ENCODE data around the gene EMX2. TPM values are rescaled to one million over a fixed set of nuclear protein-coding genes. Genes with fewer than 3 reads are reported as not detected.

EMX2 gene
- total RNA-seq, 1 experiment from 2014 or later = 0.05 TPM

GRCh38 chr10:117544711-117545140 is 2.2 kb downstream of the EMX2 start:
- no peak for DNase-seq (ENCODE audit: low spot score)

GRCh38 chr10:117545141-117546019 is 2.8 kb downstream of the EMX2 start:
- DNase-seq (ENCODE audit: low spot score) = no peak

- DNase-seq (ENCODE audit: low spot score) = no peak
These were observed 3.6 kb downstream of the EMX2 start for GRCh38 chr10:117546020-117546580.

- no peak for DNase-seq (ENCODE audit: low spot score)
These were observed 4.1 kb downstream of the EMX2 start for GRCh38 chr10:117546581-117547015.

- no peak for DNase-seq (ENCODE audit: low spot score)
These were observed 4.6 kb downstream of the EMX2 start for GRCh38 chr10:117547016-117547715.

- DNase-seq (ENCODE audit: low spot score) = no peak
These were observed 5.4 kb downstream of the EMX2 start for GRCh38 chr10:117547716-117548668.

- DNase-seq (ENCODE audit: low spot score) = no peak
These were observed 6.6 kb downstream of the EMX2 start for GRCh38 chr10:117549100-117549585.

- no peak for DNase-seq (ENCODE audit: low spot score)
These were observed 7.5 kb downstream of the EMX2 start for GRCh38 chr10:117550076-117550475.

GRCh38 chr10:117550599-117551329 is 8.2 kb downstream of the EMX2 start:
- DNase-seq (ENCODE audit: low spot score) = no peak

GRCh38 chr10:117551330-117552155 is 9.0 kb downstream of the EMX2 start:
- DNase-seq (ENCODE audit: low spot score) = no peak

- no peak for DNase-seq (ENCODE audit: low spot score)
These were observed 9.6 kb downstream of the EMX2 start for GRCh38 chr10:117552156-117552631.

- no peak for DNase-seq (ENCODE audit: low spot score)
These were observed 10.2 kb downstream of the EMX2 start for GRCh38 chr10:117552701-117553141.

GRCh38 chr10:117553142-117553814 is 10.7 kb downstream of the EMX2 start:
- DNase-seq (ENCODE audit: low spot score) = no peak

GRCh38 chr10:117553815-117554172 is 11.2 kb downstream of the EMX2 start:
- no peak for DNase-seq (ENCODE audit: low spot score)

GRCh38 chr10:117554241-117554814 is 11.8 kb downstream of the EMX2 start:
- no peak for DNase-seq (ENCODE audit: low spot score)

- DNase-seq (ENCODE audit: low spot score) = no peak
These were observed 12.5 kb downstream of the EMX2 start for GRCh38 chr10:117555017-117555416.

GRCh38 chr10:117555863-117556262 is 13.3 kb downstream of the EMX2 start:
- no peak for DNase-seq (ENCODE audit: low spot score)

GRCh38 chr10:117556356-117556755 is 13.8 kb downstream of the EMX2 start:
- no peak for DNase-seq (ENCODE audit: low spot score)

- no peak for DNase-seq (ENCODE audit: low spot score)
These were observed 17.2 kb downstream of the EMX2 start for GRCh38 chr10:117559712-117560111.

Measured in A172 (cell line).